HCT116 (cell line): Measurements from ENCODE around the gene CADPS. TPM values are rescaled to one million over a fixed set of nuclear protein-coding genes. Genes with fewer than 3 reads are reported as not detected.

Experiments
- ATAC-seq: fragments of 200-7000 bp; cut with Tn5 transposase; 2 replicates; pipeline ENCODE4 v1.9.1; 2020; ENCODE audit warnings: mild to moderate bottlenecking, moderate library complexity
- BruUV-seq: library from RNA; stranded (reverse); fragments of 400-500 nt; replicated peaks from 2 replicates; lab custom pipeline; 2021; lab: Mats Ljungman, UMichigan
- CTCF ChIA-PET: fragments of 300-600 bp; sonication (Branson Sonifier 250); formaldehyde crosslinking; loops from one replicate; lab custom pipeline; 2021; ENCODE audit warnings: antibody characterized with exemption; lab: Charles Lee
- POLR2A ChIA-PET: fragments of 300-600, 350-600 bp; sonication (Branson Sonifier 250); formaldehyde crosslinking; loops from one replicate; lab custom pipeline; 2021; ENCODE audit warnings: antibody characterized with exemption; lab: Charles Lee
- RAD21 ChIA-PET, 2 experiments: fragments of 300-600 bp; sonication (Branson Sonifier 250); formaldehyde crosslinking; loops; one replicate each; lab custom pipeline; 2023; ENCODE audit warnings: low total read pairs in 2 of 2; ENCODE audit not compliant: uncharacterized antibody in 2 of 2, unreplicated experiment in 2 of 2, low non-redundant PET in 1 of 2; lab: Charles Lee
- DNase-seq: peaks from one replicate; pipeline ENCODE4 v3.0.0-alpha.2; 2010; ENCODE audit warnings: low read depth, low spot score
- H2AFZ ChIP-seq: fragments of 200-600 bp; shearing (Covaris generic), sonication (generic); 2 replicates; pipeline ENCODE4 v1.6.1; 2017; ENCODE audit warnings: low read depth, mixed run types, mixed read lengths, antibody characterized with exemption, low read length; ENCODE audit not compliant: poor library complexity, severe bottlenecking
- H3K27ac ChIP-seq: 2 replicates; pipeline ENCODE4 v1.5.1; 2012; ENCODE audit warnings: low read depth, low read length
- H3K27me3 ChIP-seq: fragments of 200-600 bp; sonication (generic); 2 replicates; pipeline ENCODE4 v1.6.1; 2016; ENCODE audit warnings: mixed run types, low read length, mixed read lengths; ENCODE audit not compliant: insufficient read depth
- H3K36me3 ChIP-seq, 2 experiments: fragments of 200-500 bp in 1 of 2; fragments of 200-600 bp in 1 of 2; sonication (Bioruptor generic) in 1 of 2; sonication (generic) in 1 of 2; 2 replicates each; pipeline versions ENCODE4 v1.5.1 to v1.6.1; 2014 to 2016; ENCODE audit warnings: low read length in 2 of 2, inconsistent platforms in 1 of 2, mixed read lengths in 1 of 2, mixed run types in 1 of 2; ENCODE audit not compliant: insufficient read depth in 2 of 2, control insufficient read depth in 1 of 2
- H3K4me1 ChIP-seq, 2 experiments: fragments of 200-600 bp in 1 of 2; sonication (generic) in 1 of 2; 2 replicates each; pipeline versions ENCODE4 v1.5.1 to v1.6.1; 2012 to 2017; ENCODE audit warnings: low read length in 2 of 2, inconsistent platforms in 1 of 2, mild to moderate bottlenecking in 1 of 2, mixed read lengths in 1 of 2, mixed run types in 1 of 2, moderate library complexity in 1 of 2; ENCODE audit not compliant: insufficient read depth in 2 of 2, control insufficient read depth in 1 of 2
- H3K4me2 ChIP-seq: fragments of 200-600 bp; sonication (generic); 2 replicates; pipeline ENCODE4 v1.6.1; 2017; ENCODE audit warnings: mixed run types, low read length, mixed read lengths
- H3K4me3 ChIP-seq, 2 experiments: fragments of 200-600 bp in 1 of 2; sonication (generic) in 1 of 2; replicated peaks in 1 of 2; 2 replicates each; pipeline ENCODE4 v1.5.1; 2011 to 2016; ENCODE audit warnings: low read length in 2 of 2, control low read depth in 1 of 2, low read depth in 1 of 2, mild to moderate bottlenecking in 1 of 2, mixed read lengths in 1 of 2, mixed run types in 1 of 2
- H3K79me2 ChIP-seq: fragments of 200-600 bp; sonication (generic); 2 replicates; pipeline ENCODE4 v1.6.1; 2017; ENCODE audit warnings: mild to moderate bottlenecking, mixed run types, low read length, moderate library complexity, mixed read lengths; ENCODE audit not compliant: insufficient read depth
- H3K9ac ChIP-seq: fragments of 200-600 bp; sonication (generic); 2 replicates; pipeline ENCODE4 v1.6.1; 2016; ENCODE audit warnings: low read length, mixed read lengths
- H3K9me2 ChIP-seq: fragments of 200-600 bp; sonication (generic), shearing (Covaris generic); 2 replicates; pipeline ENCODE4 v1.6.1; 2017; ENCODE audit warnings: mixed run types, mild to moderate bottlenecking, moderate library complexity; ENCODE audit not compliant: insufficient read depth
- H3K9me3 ChIP-seq, 2 experiments: fragments of 200-500 bp in 1 of 2; fragments of 200-600 bp in 1 of 2; sonication (Bioruptor generic) in 1 of 2; sonication (generic) in 1 of 2; 2 replicates each; pipeline ENCODE4 v1.6.1; 2014 to 2017; ENCODE audit warnings: low read length in 2 of 2, mixed read lengths in 2 of 2, inconsistent platforms in 1 of 2, low read depth in 1 of 2, mild to moderate bottlenecking in 1 of 2, mixed run types in 1 of 2, moderate library complexity in 1 of 2; ENCODE audit not compliant: control insufficient read depth in 1 of 2, insufficient read depth in 1 of 2
- H4K20me1 ChIP-seq: fragments of 200-600 bp; sonication (generic), shearing (Covaris generic); 2 replicates; pipeline ENCODE4 v1.6.1; 2017; ENCODE audit warnings: mixed run types, mild to moderate bottlenecking, moderate library complexity; ENCODE audit not compliant: insufficient read depth
- ATF3 ChIP-seq: IDR thresholded peaks from 2 replicates; pipeline ENCODE4 v1.6.1; 2012
- CBX3 ChIP-seq: IDR thresholded peaks from 2 replicates; pipeline ENCODE4 v1.6.1; 2012; ENCODE audit warnings: low read depth
- CEBPB ChIP-seq: IDR thresholded peaks from 2 replicates; pipeline ENCODE4 v1.6.1; 2012; ENCODE audit warnings: low read depth
- EGR1 ChIP-seq: IDR thresholded peaks from 2 replicates; pipeline ENCODE4 v1.6.1; 2012; ENCODE audit warnings: low read depth
- ELF1 ChIP-seq: IDR thresholded peaks from 2 replicates; pipeline ENCODE4 v1.6.1; 2012; ENCODE audit warnings: low read depth, borderline replicate concordance
- EZH2 ChIP-seq: fragments of 200-600 bp; sonication (generic); IDR thresholded peaks from 2 replicates; pipeline ENCODE4 v1.6.1; 2017; ENCODE audit warnings: antibody characterized with exemption, mixed run types
- EZH2phosphoT487 ChIP-seq: fragments of 200-600 bp; IDR thresholded peaks from 2 replicates; pipeline ENCODE4 v1.6.1; 2018; ENCODE audit warnings: antibody characterized with exemption, borderline replicate concordance
- FOSL1 ChIP-seq: IDR thresholded peaks from 2 replicates; pipeline ENCODE4 v1.6.1; 2012; ENCODE audit warnings: low read depth
- JUND ChIP-seq: IDR thresholded peaks from 2 replicates; pipeline ENCODE4 v1.6.1; 2012
- MAX ChIP-seq: IDR thresholded peaks from 2 replicates; pipeline ENCODE4 v1.6.1; 2012
- POLR2A ChIP-seq: IDR thresholded peaks from 2 replicates; pipeline ENCODE4 v1.7.0; 2011; ENCODE audit warnings: borderline replicate concordance; ENCODE audit not compliant: insufficient read depth, insufficient read length; ENCODE audit errors: extremely low read depth
- POLR2AphosphoS5 ChIP-seq: IDR thresholded peaks from 2 replicates; pipeline ENCODE4 v1.6.1; 2011; ENCODE audit warnings: mild to moderate bottlenecking, low read depth, low read length, moderate library complexity
- RAD21 ChIP-seq: IDR thresholded peaks from 2 replicates; pipeline ENCODE4 v1.6.1; 2012; ENCODE audit warnings: low read depth, mild to moderate bottlenecking
- SIN3A ChIP-seq: IDR thresholded peaks from 2 replicates; pipeline ENCODE4 v1.6.1; 2012; ENCODE audit warnings: low read depth
- SP1 ChIP-seq: IDR thresholded peaks from 2 replicates; pipeline ENCODE4 v1.6.1; 2012; ENCODE audit warnings: low read depth
- SRF ChIP-seq: IDR thresholded peaks from 2 replicates; pipeline ENCODE4 v1.6.1; 2012; ENCODE audit warnings: low read depth
- YY1 ChIP-seq: IDR thresholded peaks from 2 replicates; pipeline ENCODE4 v1.6.1; 2011; ENCODE audit warnings: low read length, low read depth, moderate library complexity, mild to moderate bottlenecking; ENCODE audit not compliant: insufficient replicate concordance; ENCODE audit errors: extremely low read depth
- ZBTB33 ChIP-seq: IDR thresholded peaks from 2 replicates; pipeline ENCODE4 v1.6.1; 2011; ENCODE audit warnings: mild to moderate bottlenecking, low read length, moderate library complexity; ENCODE audit not compliant: insufficient replicate concordance; ENCODE audit errors: extremely low read depth
- ZFX ChIP-seq: fragments of 450-650 bp; IDR thresholded peaks from 2 replicates; pipeline ENCODE4 v1.6.1; 2017
- ZNF274 ChIP-seq: fragments of 200-500 bp; sonication (Bioruptor generic); IDR thresholded peaks from 2 replicates; pipeline ENCODE4 v1.6.1; 2014; ENCODE audit warnings: mild to moderate bottlenecking, low read depth, low read length, inconsistent platforms
- intact Hi-C: fragments of 100-400 bp; cut with micrococcal nuclease; formaldehyde crosslinking; loops from 2 replicates; pipeline ENCODE4 v1.10.0; 2022
- total RNA-seq: library from RNA; stranded (reverse); gene quantifications from one replicate; pipeline ENCODE4 v1.2.1, GENCODE V29; 2021; ENCODE audit not compliant: unreplicated experiment
- TF ChIP-seq, protein P1 (sequence below): IDR thresholded peaks from 2 replicates; pipeline ENCODE4 v1.6.1; 2012; ENCODE audit warnings: low read depth

Gene CADPS
- total RNA-seq, 1 experiment from 2014 or later = not detected

DNA sequence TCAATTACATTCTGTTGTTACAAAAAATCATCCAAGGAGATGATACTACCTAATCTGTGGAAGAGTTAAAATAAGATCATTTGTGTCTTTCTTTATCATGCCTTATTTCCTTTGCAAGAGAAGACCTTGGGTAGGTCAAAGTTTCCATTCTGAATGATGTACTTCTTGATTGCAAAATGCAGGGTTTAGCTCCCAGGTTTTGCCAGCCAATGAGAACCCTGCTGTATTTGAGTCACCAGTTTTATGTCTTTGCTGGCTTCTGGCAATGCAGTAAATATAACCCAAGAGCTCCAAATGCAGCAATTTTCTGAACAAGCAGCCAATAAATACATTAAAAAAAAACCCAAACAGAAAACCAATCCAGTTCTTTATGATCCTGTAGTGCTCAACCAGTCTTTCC is 204.9 kb downstream of the CADPS start (continued):
- TF ChIP-seq POLR2AphosphoS5 (no peak), EZH2phosphoT487 (no peak)

- no peaks in the 10 kb centered on the region for H3K79me2 ChIP-seq
- H3K27me3 ChIP-seq = peaks cover 8% of the 10 kb centered on the region
- CTCF ChIA-PET = no interaction called here
- DNase-seq = no peak
- H3K9me3 ChIP-seq = no peaks in the 10 kb centered on the region
- no peaks in the 10 kb centered on the region for H3K9me2 ChIP-seq
- no peaks in the 10 kb centered on the region for H3K4me1 ChIP-seq
- H3K4me3 ChIP-seq = no peak overlapping the region
- no peak for ATAC-seq
- H3K4me2 ChIP-seq = no peak overlapping the region
- RAD21 ChIA-PET = no interaction called here
- no peak for TF ChIP-seq RAD21
- TF ChIP-seq ELF1 = no peak
- TF ChIP-seq FOSL1 = no peak
- TF ChIP-seq EGR1 = no peak
- TF ChIP-seq POLR2A = no peak
- TF ChIP-seq ZFX = no peak
- no peak for TF ChIP-seq SP1
- TF ChIP-seq ZNF274 = no peak
- TF ChIP-seq MAX = no peak
- TF ChIP-seq CBX3 = no peak
- TF ChIP-seq ATF3 = no peak
- no peak for TF ChIP-seq ZBTB33
- TF ChIP-seq SRF = no peak
- TF ChIP-seq YY1 = no peak
- no peak for TF ChIP-seq CEBPB
- TF ChIP-seq, protein P1, sequence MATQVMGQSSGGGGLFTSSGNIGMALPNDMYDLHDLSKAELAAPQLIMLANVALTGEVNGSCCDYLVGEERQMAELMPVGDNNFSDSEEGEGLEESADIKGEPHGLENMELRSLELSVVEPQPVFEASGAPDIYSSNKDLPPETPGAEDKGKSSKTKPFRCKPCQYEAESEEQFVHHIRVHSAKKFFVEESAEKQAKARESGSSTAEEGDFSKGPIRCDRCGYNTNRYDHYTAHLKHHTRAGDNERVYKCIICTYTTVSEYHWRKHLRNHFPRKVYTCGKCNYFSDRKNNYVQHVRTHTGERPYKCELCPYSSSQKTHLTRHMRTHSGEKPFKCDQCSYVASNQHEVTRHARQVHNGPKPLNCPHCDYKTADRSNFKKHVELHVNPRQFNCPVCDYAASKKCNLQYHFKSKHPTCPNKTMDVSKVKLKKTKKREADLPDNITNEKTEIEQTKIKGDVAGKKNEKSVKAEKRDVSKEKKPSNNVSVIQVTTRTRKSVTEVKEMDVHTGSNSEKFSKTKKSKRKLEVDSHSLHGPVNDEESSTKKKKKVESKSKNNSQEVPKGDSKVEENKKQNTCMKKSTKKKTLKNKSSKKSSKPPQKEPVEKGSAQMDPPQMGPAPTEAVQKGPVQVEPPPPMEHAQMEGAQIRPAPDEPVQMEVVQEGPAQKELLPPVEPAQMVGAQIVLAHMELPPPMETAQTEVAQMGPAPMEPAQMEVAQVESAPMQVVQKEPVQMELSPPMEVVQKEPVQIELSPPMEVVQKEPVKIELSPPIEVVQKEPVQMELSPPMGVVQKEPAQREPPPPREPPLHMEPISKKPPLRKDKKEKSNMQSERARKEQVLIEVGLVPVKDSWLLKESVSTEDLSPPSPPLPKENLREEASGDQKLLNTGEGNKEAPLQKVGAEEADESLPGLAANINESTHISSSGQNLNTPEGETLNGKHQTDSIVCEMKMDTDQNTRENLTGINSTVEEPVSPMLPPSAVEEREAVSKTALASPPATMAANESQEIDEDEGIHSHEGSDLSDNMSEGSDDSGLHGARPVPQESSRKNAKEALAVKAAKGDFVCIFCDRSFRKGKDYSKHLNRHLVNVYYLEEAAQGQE = no peak
- TF ChIP-seq EZH2phosphoT487 = no peak
- no peak for TF ChIP-seq JUND
- no peak for TF ChIP-seq EZH2
- no peak for TF ChIP-seq SIN3A
- POLR2A ChIA-PET = no interaction called here
- H3K27ac ChIP-seq = no peak overlapping the region
- no peak overlapping the region for H2AFZ ChIP-seq
- no peaks in the 10 kb centered on the region for H4K20me1 ChIP-seq
- no TSS peak for BruUV-seq
- intact Hi-C loops = loop anchor here (10.0 kb wide), 1 partner anchor 666 kb away; no protein-coding TSS in a partner anchor
- H3K36me3 ChIP-seq = no peaks in the 10 kb centered on the region
- no peak overlapping the region for H3K9ac ChIP-seq
Measured at GRCh38 chr3:62669161-62669560, 206.1 kb downstream of the CADPS start.
